Fibroblast of the conjunctiva (primary cell): ENCODE data around the gene ANKIB1.

Experiments
- DNase-seq: peaks from one replicate; pipeline ENCODE4 v3.0.0-alpha.2; 2010; ENCODE audit warnings: low read depth

ANKIB1 gene

DNA sequence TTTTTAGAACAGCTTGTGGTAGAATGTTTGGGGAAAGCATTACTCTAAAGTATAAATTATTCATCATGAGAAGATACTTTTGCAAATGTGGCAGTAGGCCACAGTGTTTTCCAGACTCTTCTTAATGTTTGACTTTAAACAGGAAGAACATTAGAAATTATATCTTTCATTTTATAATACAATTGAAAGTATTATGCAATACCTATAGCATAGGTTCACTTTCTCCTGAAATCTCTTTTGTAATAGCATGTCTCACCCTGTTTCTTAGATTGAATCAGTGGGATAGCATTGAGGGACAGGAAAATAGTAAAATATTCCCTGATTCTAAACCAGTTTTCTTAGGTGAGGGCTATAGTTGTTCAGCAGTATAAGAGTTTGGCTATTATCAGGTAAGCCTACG is 23.1 kb downstream of the ANKIB1 start:
- no peak for DNase-seq

DNA sequence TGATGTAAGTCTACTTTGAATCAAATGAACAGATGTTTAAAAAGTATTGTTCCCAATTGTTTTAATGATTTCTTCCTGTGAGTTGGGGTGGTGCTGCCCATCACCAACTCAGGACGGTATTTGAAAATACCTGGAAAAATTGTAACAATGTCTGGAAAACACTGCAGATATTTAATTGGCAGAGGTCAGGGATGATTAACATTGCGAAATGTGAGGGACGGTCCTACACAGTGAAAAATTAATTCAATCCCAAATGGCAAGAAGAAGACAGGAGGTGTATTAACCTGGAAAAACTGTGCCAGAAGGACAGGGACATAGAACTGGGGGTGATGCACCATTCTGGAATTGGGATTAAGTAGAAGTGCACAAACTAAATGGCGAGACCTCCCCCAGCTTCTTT is 29.6 kb downstream of the ANKIB1 start:
- no peak for DNase-seq

DNA sequence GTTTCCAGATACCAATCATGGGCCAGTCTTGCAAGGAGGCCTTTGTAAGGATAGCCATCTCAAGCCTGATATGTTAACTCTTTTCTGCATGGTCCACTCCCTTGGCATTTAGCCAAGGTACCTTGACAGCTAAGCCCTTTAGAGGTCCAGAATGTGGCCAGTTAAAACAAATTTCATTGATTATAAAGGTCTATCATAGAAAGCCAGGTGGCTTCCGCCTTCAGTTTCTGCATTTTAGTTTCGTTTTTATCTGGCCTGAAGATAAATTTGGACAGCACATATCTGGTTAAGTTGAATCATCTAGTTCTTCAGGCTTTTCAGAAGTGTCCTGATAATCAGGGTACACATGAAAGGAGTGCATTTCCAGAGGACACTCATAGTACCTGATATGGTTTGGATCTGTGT is 30.7 kb downstream of the ANKIB1 start:
- DNase-seq = no peak

DNA sequence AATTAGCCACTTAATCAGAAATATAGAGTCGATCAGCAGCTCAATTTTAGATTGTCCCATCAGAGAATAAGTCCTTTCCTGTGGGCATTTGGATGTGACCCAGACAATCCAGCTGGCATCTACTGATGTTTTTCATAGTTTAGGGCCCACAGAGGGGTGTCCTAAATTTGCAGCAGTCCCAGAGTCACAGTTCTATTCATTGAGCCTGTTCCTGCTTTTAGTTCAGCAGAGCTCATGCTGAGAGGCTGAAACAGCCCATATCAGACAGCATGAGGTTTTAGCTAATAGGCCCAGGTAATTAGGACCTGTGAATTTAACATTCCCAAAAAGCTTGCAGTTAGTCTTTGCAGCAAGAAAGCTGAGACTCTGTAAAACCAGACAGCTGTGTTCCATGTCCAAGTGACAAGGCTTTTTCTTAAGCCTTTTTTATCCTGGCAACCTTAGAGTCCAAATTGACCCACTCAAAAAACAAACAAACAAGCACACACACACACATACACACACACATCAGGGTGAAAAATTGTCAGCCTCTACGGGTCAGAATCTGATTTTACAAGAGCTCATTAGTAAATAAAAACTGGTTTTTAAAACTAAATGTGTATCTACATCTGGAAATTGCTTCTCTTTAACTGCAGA is 33.7 kb downstream of the ANKIB1 start:
- no peak for DNase-seq

DNA sequence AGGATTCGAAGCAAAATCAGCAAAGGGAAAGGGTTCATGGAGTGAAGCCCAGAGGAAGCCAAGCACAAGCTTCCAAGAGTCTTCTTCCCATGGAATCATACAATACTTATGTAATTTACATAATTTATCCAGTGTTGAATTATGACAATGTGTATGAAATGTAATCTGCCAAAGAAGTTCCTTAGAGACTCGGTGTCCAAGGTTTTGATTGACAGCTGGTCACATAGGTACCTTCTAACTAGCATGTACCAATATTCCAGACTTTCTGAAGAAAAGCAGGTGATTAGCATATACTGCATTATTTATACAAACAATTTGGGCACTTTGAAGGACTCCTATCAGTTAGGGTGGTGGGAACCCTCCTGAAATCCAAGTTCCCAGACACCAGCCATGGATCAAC is 35.3 kb downstream of the ANKIB1 start:
- DNase-seq = no peak

DNA sequence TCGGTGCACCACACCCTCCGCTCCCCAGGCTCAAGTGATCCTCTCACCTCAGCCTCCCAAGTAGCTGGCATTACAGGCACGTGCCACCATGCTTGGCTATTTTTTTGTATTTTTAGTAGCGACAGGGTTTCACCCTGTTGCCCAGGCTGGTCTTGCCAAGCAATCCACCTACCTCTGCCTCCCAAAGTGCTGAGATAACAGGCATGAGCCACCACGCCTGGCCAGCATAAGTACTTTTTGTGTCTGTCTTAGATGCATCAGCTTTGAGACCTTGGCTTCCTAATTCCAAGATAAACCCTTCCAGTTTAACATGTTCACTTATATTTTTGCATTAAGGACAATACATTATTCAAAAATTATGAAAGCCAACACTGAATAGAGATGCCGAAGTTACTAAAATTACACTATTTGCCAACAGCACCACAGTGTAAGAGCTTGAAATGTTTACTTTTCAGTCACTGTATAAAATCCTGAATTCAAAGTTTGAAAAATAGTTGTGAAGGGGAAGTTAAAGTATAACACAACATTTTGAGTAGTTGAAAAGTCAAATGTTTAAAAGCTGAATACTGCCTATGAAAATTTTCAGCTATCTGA is 36.5 kb downstream of the ANKIB1 start:
- DNase-seq = no peak

DNA sequence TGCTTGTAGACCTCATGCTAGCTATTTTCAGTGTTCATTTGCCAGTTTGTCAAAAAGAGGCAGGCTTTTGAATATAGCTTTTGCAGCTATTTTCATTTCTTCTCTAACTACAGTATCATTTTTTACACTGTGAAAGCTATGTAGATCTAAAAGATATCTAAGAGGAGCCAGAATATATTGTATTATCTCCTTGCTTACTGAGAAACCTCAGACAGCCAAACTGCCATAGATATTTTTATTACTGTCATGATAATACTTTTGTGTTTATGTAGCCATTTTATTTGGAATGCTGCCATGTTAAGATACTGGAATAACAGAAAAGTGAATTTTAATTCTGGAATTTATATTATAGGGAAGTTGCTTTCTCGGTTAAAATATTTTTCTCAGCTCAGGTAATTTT is 37.2 kb downstream of the ANKIB1 start:
- no peak for DNase-seq

DNA sequence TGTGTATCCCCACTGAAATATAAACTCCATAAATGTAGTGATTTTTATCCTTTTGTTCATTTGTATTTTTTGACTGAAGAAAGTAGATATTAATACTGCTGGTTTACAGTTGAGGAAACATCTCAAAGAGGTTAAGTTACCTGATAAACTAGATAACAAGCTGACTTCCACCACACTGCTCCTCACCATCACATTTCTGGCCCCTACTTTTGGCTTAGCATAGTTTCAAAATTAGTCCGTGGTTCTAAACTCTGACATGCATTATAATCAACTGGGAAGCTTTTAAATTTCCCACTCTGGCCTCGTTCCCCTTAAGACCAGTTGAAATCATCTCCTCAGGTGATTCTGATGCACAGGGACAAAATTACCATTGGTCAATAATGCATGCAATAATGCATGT is 43.5 kb downstream of the ANKIB1 start:
- DNase-seq = no peak

DNA sequence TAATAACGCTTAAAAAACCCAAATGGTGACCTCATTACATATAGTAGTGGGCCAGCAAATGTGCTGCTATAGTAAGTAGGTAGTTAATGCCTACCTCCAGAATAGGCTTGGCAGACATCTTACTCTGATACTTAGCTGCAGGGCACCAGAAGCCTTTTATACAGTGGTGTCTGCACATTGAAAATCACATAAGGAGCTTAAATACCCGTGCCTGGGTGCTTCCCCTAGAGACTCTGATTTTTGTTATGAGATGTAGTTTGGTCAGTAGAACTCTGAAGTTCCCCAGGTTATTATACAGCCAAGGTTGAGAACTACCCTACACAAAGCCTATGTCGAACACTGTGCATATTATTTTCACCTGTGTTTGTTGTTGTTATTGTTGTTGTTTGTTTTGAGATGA is 47.2 kb downstream of the ANKIB1 start:
- no peak for DNase-seq

DNA sequence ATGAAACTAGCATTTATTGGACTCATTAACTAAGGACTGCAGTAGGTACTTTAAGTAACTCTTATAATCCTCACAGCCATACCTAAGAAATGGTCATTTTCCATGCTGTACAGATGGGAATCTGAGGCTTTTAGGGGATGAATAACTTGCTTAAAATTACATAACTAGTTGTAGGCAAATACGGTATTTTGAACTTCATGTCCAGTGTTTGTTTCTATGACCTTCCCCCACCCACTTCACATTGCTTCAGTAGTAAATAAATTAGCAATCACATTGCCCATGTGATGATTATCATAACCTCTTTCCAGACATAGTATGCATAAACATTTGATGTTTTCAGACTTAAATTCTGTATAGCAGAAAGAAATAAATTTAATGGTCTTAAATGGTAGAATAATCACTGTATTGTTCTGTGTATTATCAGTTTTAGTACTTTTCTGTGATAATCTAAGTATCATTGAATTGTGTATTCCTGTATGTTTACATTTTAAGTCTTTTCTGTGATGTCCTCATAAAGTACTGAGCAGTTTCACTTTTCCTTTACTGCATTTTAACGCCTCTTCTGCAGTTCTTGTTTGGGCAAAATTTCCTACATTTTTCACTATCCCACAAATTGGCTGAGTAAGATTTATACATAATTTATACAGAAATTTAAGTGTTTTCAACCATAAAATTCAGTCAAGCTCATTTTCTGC is 48.3 kb downstream of the ANKIB1 start:
- no peak for DNase-seq

DNA sequence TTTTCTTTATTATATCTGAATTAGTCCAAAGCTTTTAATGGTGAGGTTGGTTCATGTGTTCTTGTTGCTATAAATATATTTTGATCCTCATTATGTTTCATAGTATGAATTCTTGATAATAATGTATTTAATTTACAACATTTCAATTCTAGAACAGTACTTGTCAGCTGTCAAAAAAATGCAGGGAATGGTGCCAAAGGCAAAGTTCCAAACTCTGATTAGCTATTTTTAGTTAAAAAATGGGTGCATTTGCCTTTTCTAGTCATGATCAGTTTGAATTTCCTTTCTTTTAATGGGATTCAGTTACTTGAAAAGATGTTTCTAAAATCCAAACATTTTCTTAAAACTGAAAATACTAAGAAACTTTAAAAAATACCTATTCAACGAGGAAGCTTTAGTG is 49.6 kb downstream of the ANKIB1 start:
- no peak for DNase-seq

DNA sequence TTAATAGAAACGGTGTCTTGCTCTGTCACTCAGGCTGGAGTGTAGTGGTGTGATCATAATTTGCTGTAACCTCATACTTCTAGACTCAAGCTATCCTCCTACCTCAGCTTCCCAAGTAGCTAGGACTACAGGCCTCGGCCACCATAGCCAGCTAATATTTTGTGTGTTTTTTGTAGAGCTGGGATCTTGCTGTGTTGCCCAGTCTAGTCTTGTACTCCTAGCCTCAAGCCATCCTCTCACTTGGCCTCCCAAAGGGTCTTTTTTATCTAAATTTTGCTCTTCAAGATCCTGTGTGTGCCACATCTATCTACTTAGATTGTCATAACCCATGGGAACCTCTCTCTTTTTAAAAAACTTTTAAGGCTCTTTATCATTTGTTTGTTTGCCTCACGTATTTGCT is 50.5 kb downstream of the ANKIB1 start:
- no peak for DNase-seq

DNA sequence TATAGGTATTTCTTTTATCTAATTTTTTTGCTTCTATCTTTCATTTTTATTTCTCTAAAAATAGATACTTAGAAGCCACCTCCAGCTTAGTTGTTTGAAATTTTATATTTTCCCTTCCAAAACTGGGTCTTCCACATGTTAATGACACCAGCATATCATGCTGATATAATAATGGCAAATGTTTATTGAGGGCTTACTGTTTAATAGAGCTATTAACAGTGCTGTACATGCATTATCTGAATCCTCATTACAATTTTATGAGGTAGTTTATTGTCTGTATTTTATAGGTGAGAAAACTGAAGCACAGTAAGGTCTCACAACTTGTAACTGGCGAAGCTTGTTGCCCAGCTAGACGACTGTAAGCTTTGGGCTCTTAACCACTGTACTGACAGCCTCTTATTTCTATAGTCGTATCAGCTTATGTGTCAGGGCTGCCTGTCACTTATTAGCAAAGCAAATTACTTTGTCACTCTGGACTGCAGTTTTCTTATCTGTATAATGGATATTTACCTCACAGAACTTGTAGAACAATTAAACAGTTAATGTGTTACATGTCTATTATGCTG is 51.2 kb downstream of the ANKIB1 start:
- no peak for DNase-seq

DNA sequence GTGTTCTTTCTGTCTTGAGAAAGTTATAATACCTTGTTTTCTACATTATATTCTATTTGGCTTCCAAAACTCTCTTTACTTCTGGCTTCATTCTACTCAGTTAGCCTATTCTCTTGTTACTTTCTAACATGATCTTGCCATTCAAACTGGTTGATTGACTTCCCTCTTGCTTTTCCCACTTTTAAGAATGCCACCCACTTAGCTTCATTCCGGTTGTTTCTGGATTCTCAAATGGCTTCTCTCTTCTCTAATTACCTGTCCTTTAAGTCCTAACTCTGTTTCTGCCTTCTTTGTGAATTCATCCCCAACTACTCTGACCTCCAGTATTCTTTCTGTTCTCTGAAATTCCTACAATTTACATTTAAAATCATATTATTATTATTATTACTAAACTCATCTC is 52.0 kb downstream of the ANKIB1 start:
- DNase-seq = no peak

DNA sequence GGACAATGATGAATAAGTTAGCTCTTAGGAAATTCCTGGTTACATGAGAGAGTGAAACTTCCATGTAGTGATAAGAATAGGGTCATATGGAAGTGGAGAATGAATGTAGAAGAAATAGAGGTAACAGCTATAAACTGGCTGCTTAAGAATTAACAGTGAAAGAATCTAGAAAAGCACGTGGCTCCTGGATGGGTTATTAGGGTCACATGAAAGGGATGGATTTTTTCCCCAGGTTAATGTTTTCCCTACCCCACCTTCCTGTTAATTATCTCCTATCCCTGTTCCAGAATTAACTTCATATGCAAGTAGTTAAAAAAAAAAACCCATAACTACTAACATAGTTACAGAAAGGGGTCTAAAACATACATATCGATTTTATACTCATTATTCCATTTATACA is 58.0 kb downstream of the ANKIB1 start:
- DNase-seq = no peak

DNA sequence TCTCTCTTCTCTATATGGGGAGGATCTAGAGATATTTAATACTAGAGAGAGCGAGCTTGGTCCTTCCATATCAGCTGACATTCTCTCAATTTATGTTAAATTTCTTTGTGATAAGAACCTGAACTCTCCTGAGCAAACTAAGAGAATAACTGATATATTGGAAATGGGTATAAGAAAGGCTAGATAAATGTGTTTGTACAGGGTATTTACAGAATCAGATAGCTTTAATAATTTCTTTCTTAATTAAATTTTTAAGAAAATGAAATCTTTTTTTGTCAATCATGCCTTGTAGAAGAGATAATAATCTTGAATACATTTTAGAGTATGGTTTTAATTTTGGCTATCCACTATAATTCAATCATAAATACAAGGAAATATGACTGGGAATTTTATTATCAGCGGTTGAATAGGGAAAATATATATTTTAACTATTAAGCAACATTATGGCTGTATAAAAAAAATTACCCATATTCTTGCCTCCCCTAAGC is 58.7 kb downstream of the ANKIB1 start:
- no peak for DNase-seq

DNA sequence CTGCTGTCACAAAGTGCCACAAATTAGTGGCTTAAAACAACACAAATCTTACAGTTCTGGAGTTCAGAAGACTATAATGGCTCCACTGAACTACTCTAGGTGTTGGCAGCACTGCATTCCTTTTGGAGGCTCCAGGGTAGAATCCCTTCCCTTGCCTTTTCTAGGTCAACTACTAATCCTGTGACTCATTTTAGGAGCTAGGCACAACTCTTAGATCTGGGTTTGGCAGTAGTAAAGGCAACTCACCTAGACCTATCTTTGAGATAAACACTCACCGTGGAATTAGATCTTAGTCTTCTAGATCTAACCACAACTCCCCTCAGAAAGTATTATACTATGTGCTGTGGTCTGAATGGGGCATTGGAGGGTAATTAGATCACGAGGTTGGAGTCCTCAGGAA is 60.4 kb downstream of the ANKIB1 start:
- no peak for DNase-seq

DNA sequence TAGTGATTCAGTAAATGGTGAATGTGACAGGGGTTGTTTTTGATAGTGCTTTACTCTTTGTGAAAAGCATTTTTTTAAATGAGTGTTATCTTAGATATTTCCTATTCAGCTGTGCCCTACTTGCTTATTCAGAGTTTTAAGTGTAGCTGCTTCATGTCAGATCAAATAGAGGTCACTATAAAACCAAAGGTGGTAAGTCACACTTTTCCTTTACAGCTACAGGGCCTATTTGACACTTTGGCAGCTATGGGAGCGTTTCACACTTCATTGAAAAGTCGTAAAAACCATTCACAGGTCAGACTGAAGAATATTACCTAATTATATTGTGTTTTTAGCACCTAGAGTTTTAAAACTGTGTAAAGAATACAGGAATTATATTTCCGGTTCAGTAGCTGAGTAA is 67.3 kb downstream of the ANKIB1 start:
- no peak for DNase-seq

DNA sequence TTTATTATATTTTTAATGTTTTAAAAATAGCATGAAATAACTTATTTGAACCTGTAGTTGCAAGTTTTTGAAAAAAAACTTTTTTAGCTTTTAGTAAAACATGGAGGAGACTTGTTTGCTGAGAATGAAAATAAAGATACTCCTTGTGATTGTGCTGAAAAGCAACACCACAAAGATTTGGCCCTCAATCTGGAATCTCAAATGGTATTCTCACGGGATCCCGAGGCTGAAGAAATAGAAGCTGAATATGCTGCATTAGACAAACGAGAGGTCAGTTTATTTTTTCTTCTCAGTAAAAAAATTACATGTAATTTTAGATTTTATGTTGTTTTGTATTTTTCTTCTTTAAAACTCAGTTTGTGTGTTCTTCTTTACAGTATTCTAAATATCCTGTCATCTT is 73.5 kb downstream of the ANKIB1 start:
- DNase-seq = no peak

DNA sequence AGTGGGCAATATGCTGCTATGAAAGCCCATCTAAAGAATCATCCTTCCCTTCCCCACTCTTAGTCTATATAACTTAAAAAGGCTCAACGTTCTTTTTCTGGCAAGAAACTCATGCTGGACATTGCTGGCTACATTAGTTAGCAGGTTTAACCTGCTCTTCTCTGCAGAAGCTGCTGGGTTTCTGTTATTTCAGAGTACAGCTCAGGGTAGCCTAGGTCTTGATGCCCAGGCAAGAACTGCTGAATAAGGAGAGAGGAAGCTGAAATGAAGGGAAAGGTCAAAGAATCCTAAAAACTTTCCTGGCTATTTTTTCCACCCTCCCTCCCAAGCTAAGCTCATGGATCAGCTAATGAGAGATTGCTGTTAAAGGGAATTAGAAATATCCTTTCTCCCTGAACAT is 79.4 kb downstream of the ANKIB1 start:
- DNase-seq = no peak

DNA sequence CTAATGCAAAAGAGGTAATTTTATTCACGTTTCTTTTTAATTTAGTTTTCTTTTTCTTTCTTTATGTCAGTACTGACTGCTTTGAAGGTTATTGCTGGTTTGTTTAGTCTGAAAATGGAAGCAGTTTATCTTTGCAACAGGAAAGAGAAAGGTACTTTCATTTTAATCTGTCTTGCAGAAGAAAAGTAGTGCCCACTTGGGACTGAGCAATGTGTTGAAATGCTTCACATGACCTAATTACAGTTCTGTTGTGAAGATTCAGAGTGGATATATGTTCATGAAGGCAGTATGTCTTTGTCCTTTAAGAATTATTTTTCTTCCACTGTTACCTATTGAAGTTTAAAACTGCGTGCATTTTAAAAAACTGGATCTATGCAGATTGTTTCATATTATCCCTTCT is 80.1 kb downstream of the ANKIB1 start:
- DNase-seq = no peak

DNA sequence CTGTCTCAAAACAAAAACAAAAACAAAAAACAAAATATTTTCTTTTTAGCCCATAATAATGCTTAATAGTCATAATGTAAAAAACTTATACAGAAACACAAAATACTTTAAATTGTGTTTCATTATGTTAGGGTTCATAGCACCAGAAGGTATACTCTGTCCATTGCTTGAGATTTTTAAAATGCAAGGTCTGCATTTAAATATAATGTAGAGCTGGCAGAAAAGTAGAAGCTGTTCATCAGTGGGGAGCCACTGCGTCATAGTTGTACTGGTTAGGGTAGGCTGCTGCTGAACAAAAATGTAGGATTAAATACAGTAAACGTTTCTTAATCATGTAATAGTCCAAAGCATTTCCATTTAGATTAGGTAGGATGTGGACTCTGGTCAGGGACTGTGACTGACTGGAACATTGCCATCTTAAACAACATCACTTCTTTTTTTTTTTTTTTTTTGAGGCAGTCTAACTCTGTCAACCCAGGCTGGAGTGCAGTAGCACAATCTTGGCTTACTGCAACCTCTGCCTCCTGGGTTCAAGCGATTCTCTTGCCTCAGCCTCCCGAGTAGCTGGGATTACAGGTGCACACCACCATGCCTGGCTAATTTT is 85.2 kb downstream of the ANKIB1 start:
- DNase-seq = no peak

DNA sequence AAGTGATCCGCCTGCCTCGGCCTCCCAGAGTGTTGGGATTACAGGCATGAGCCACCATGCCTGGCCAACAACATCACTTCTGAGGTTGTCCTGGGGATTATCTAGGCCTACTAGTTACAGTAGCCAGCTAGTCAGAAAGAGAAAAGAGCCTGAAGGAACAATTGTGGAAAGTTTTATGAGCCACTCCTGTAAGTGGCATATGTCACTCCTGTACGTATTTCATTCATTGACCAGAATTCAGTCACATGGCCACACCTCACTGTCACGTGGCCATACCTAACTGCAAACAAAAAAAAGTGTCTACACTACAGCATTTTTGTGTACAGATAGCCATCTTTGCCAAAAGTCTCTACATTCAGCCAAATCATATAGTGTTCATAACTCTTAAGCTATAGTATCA is 85.7 kb downstream of the ANKIB1 start:
- DNase-seq = no peak
